Activated T-helper 2 cell treated with anti-CD3 and anti-CD28 coated beads, Interferon-gamma antibody, Interleukin-2, Interleukin-4, amounts not matched to agents 10 μg/mL and 5 μg/mL and 100 μg/mL, durations not matched to agents 14 hours and 24 hours and 36 hours (primary cell): Measurements from ENCODE around the gene FIGNL2. TPM values are rescaled to one million over a fixed set of nuclear protein-coding genes. Genes with fewer than 3 reads are reported as not detected.

Experiments
- DNase-seq: peaks from one replicate; pipeline ENCODE4 v3.0.0; 2021; ENCODE audit warnings: low spot score
- H3K27ac Mint-ChIP-seq: one replicate; pipeline ENCODE4 v1.8.0; 2021; ENCODE audit warnings: mixed read lengths
- H3K27me3 Mint-ChIP-seq: one replicate; pipeline ENCODE4 v1.8.0; 2021; ENCODE audit warnings: low read depth, mixed read lengths
- H3K36me3 Mint-ChIP-seq: one replicate; pipeline ENCODE4 v1.8.0; 2021; ENCODE audit warnings: low read depth, mixed read lengths
- H3K4me1 Mint-ChIP-seq: one replicate; pipeline ENCODE4 v1.8.0; 2021; ENCODE audit warnings: low read depth, mixed read lengths
- H3K4me3 Mint-ChIP-seq: one replicate; pipeline ENCODE4 v1.8.0; 2021; ENCODE audit warnings: low read depth, mild to moderate bottlenecking, moderate library complexity, mixed read lengths
- H3K9me3 Mint-ChIP-seq: one replicate; pipeline ENCODE4 v1.8.0; 2021; ENCODE audit warnings: mixed read lengths
- intact Hi-C: fragments of 100-400 bp; cut with micrococcal nuclease; formaldehyde crosslinking; loops from one replicate; pipeline ENCODE4 v1.15.1; 2023
- total RNA-seq: library from RNA; stranded (reverse); gene quantifications from 2 replicates; pipeline ENCODE4 v1.2.3, GENCODE V29; 2022

The FIGNL2 gene
- total RNA-seq, 1 donor from 2014 or later = 0.30 TPM

- Mint-ChIP-seq H3K27me3 (peaks cover 14% of the 10 kb centered on the region), H3K9me3 (no peaks in the 10 kb centered on the region), H3K27ac (no peak overlapping the region), H3K4me3 (no peak overlapping the region), H3K36me3 (no peaks in the 10 kb centered on the region), H3K4me1 (peaks cover 2% of the 10 kb centered on the region)
- intact Hi-C loops = no loop called here
- no peak for DNase-seq
Observed at GRCh38 chr12:51784688-51785087, 63.8 kb downstream of the FIGNL2 start.

GRCh38 chr12:51779876-51780275 lies 68.6 kb downstream of the FIGNL2 start:
- Mint-ChIP-seq H3K27me3 (peaks cover 6% of the 10 kb centered on the region), H3K27ac (no peak overlapping the region), H3K4me3 (no peak overlapping the region), H3K9me3 (no peaks in the 10 kb centered on the region), H3K4me1 (peaks cover under 1% of the 10 kb centered on the region), H3K36me3 (no peaks in the 10 kb centered on the region)
- intact Hi-C loops = no loop called here
- no peak for DNase-seq

GRCh38 chr12:51777973-51778372 lies 70.5 kb downstream of the FIGNL2 start:
- intact Hi-C loops = no loop called here
- no peaks in the 10 kb centered on the region for H3K36me3 Mint-ChIP-seq
- no peak overlapping the region for H3K27ac Mint-ChIP-seq
- no peak overlapping the region for H3K4me3 Mint-ChIP-seq
- peaks cover 5% of the 10 kb centered on the region for H3K27me3 Mint-ChIP-seq
- no peaks in the 10 kb centered on the region for H3K9me3 Mint-ChIP-seq
- H3K4me1 Mint-ChIP-seq = no peaks in the 10 kb centered on the region
- DNase-seq = no peak

GRCh38 chr12:51777457-51777856 lies 71.1 kb downstream of the FIGNL2 start:
- no peak for DNase-seq
- Mint-ChIP-seq H3K4me3 (no peak overlapping the region), H3K4me1 (no peaks in the 10 kb centered on the region), H3K27me3 (peaks cover 4% of the 10 kb centered on the region), H3K27ac (no peak overlapping the region), H3K9me3 (no peaks in the 10 kb centered on the region), H3K36me3 (no peaks in the 10 kb centered on the region)
- intact Hi-C loops = no loop called here

GRCh38 chr12:51774933-51775332 lies 73.6 kb downstream of the FIGNL2 start:
- no peaks in the 10 kb centered on the region for H3K9me3 Mint-ChIP-seq
- no peaks in the 10 kb centered on the region for H3K4me1 Mint-ChIP-seq
- DNase-seq = no peak
- H3K27ac Mint-ChIP-seq = no peak overlapping the region
- intact Hi-C loops = no loop called here
- H3K27me3 Mint-ChIP-seq = peaks cover 4% of the 10 kb centered on the region
- H3K4me3 Mint-ChIP-seq = no peak overlapping the region
- H3K36me3 Mint-ChIP-seq = no peaks in the 10 kb centered on the region

GRCh38 chr12:51773145-51773869 lies 75.2 kb downstream of the FIGNL2 start:
- DNase-seq = no peak
- Mint-ChIP-seq H3K4me3 (no peak overlapping the region), H3K4me1 (no peaks in the 10 kb centered on the region), H3K27ac (no peak overlapping the region), H3K9me3 (no peaks in the 10 kb centered on the region), H3K36me3 (no peaks in the 10 kb centered on the region), H3K27me3 (peaks cover 3% of the 10 kb centered on the region)
- intact Hi-C loops = no loop called here

- Mint-ChIP-seq H3K36me3 (no peaks in the 10 kb centered on the region), H3K4me3 (no peak overlapping the region), H3K4me1 (no peaks in the 10 kb centered on the region), H3K27me3 (peaks cover 4% of the 10 kb centered on the region), H3K27ac (no peak overlapping the region), H3K9me3 (no peaks in the 10 kb centered on the region)
- DNase-seq = no peak
- intact Hi-C loops = no loop called here
Observed at GRCh38 chr12:51771008-51771407, 77.5 kb downstream of the FIGNL2 start.

Other genes starting within 250 kb of the FIGNL2 start
- gene ANKRD33, start 39.4 kb upstream of the FIGNL2 start, total RNA-seq = not detected in 2 replicates
- gene ACVRL1, start 58.8 kb upstream of the FIGNL2 start, total RNA-seq = not detected in 2 replicates
- gene ACVR1B, start 103.0 kb upstream of the FIGNL2 start, total RNA-seq = 2.4 and 2.5 TPM in 2 replicates
- 6.0 and 6.1 TPM in 2 replicates for gene TAMALIN, start 158.2 kb upstream of the FIGNL2 start, total RNA-seq
- gene NR4A1, start 202.7 kb upstream of the FIGNL2 start, total RNA-seq = 134 and 139 TPM in 2 replicates
- gene ATG101, start 221.3 kb upstream of the FIGNL2 start, total RNA-seq = 44.6 and 45.9 TPM in 2 replicates
- gene SMIM41, start 231.0 kb upstream of the FIGNL2 start, total RNA-seq = 0.14 and 0.16 TPM in 2 replicates